Activated CD4-positive, alpha-beta memory T cell treated with anti-CD3 and anti-CD28 coated beads, Interleukin-2, amount 10 ng/mL, durations not matched to agents 7 days and 5 days (primary cell): ENCODE results near the gene CRISPLD2. TPM values are rescaled to one million over a fixed set of nuclear protein-coding genes. Genes with fewer than 3 reads are reported as not detected.

Experiments used
- CTCF ChIA-PET: fragments of 350-600 bp; sonication (Branson Sonifier 250); formaldehyde crosslinking; loops from one replicate; lab custom pipeline; 2021; ENCODE audit warnings: antibody characterized with exemption, inconsistent platforms; lab: Charles Lee
- POLR2A ChIA-PET: fragments of 350-600 bp; sonication (Branson Sonifier 250); formaldehyde crosslinking; loops from one replicate; lab custom pipeline; 2021; ENCODE audit warnings: antibody characterized with exemption; lab: Charles Lee
- DNase-seq: peaks from one replicate; pipeline ENCODE4 v3.0.0-alpha.2; 2020
- H3K27ac Mint-ChIP-seq: one replicate; pipeline ENCODE4 v1.8.0; 2021; ENCODE audit warnings: mild to moderate bottlenecking, mixed read lengths
- H3K27me3 Mint-ChIP-seq: one replicate; pipeline ENCODE4 v1.8.0; 2021; ENCODE audit warnings: mixed read lengths
- H3K36me3 Mint-ChIP-seq: one replicate; pipeline ENCODE4 v1.8.0; 2021; ENCODE audit warnings: low read depth, mixed read lengths
- H3K4me1 Mint-ChIP-seq: one replicate; pipeline ENCODE4 v1.8.0; 2021; ENCODE audit warnings: mixed read lengths
- H3K4me3 Mint-ChIP-seq: one replicate; pipeline ENCODE4 v1.8.0; 2021; ENCODE audit warnings: mild to moderate bottlenecking, mixed read lengths
- H3K9me3 Mint-ChIP-seq: one replicate; pipeline ENCODE4 v1.8.0; 2021; ENCODE audit warnings: mixed read lengths
- total RNA-seq, 2 experiments: library from RNA; stranded (reverse); gene quantifications; one replicate each; pipeline ENCODE4 v1.2.3, GENCODE V29; 2021

CRISPLD2 gene
- total RNA-seq, 2 experiments from 2014 or later: 0.18 to 0.23 TPM

DNA sequence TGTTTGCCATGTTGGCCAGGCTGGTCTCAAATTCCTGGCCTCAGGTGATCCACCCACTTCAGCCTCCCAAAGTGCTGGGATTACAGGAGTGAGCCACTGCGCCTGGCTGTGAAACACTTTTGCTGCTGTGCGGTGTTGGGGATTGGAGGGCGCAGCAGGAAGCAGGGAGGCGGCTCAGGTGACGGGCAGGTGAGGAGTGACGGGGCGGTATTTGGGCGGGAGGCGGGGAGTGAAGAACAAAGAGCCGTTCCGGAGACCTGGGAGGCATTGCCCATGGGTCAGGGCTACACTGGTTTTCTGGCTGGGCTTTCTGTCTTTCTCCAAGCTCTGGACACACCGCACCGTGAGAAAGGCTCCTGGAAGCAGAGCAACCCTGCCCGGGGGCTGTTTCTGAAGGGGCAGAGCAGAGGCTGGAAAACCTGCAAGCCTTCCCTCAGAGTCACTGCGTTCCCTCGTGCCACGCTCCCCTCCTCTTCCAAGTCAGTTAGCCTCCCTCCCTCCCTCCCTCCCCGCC lies 22.1 kb downstream of the CRISPLD2 start:
- POLR2A ChIA-PET: no interaction called here
- H3K27me3 Mint-ChIP-seq: peaks cover 31% of the 10 kb centered on the region
- no peak for DNase-seq
- no peaks in the 10 kb centered on the region for H3K4me1 Mint-ChIP-seq
- no peaks in the 10 kb centered on the region for H3K9me3 Mint-ChIP-seq
- no peak overlapping the region for H3K27ac Mint-ChIP-seq
- CTCF ChIA-PET: no interaction called here
- no peak overlapping the region for H3K4me3 Mint-ChIP-seq
- no peaks in the 10 kb centered on the region for H3K36me3 Mint-ChIP-seq

DNA sequence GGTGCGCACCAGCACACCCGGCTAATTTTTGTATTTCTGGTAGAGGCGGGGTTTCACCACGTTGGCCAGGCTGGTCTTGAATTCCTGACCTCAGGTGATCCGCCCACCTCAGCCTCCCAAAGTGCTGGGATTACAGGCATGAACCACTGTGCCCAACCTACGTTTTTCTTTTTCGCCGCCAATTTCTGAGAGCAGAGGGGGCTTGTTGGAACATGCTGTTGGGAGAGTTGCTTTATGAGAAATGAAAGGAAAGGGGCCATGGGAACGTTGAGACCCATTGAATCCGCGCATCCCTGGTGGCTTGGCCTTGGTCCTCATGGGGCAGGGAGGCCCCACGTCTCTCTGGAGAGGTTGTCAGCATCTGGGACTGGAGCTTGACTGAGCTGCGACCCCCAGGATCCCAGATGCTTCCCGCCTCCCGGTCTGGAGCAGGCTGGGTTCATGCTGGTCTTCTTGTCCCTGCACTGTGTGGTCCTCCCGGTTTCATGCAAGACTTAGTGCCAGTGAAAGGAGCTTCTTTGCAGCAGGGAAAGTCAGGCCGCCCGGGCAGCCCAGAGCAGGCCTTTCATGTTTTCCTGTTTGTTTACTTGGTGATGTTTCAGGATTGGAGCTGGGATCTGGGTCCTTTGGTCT lies 22.8 kb downstream of the CRISPLD2 start:
- Mint-ChIP-seq H3K36me3 (no peaks in the 10 kb centered on the region), H3K9me3 (no peaks in the 10 kb centered on the region), H3K27ac (no peak overlapping the region), H3K4me3 (no peak overlapping the region), H3K4me1 (no peaks in the 10 kb centered on the region), H3K27me3 (peaks cover 31% of the 10 kb centered on the region)
- POLR2A ChIA-PET: no interaction called here
- no peak for DNase-seq
- CTCF ChIA-PET: no interaction called here

DNA sequence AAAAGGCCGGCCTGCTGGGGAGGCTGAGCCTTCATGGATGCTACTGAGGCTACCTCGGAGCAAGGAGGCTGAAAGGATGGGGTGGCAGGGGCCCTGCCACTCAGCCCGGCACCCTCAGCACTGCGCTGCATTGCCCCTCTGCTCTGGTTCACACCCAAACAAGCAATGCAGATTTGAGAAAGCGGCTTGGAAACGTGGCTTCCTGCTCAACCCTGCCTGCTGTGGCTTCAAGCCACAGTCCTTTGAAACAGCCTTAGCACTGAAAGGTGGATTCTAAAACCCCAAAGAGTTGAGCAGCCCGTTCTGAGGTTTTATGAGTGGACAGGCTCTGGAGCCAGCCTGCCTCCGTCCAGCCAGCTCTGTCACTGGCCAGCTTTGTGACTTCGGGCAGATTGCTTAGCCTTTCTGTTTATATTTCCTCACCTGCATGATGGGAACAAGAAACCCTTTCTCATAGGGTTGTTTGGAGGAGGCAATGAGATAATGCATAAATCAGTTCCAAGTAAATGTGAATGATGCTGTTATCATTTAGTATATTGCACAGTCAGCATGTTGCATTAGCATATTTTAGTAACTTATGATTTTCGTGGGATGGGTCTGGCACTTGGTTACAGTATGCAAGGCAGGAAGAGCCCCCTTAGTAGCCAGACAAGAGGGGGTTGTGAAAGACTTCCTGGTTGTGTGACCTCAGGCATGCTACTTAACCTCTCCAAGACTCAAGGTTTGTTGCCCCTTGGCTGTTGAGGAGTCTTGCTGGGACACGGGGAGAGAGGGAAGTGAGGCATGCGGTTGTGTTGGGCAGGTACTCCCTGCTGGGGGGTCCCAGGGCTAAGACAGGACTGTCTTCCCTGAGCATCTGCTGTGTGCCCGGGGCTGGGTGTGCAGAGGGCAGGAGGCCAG lies 23.6 kb downstream of the CRISPLD2 start:
- no peaks in the 10 kb centered on the region for H3K9me3 Mint-ChIP-seq
- H3K4me3 Mint-ChIP-seq: no peak overlapping the region
- ChIA-PET POLR2A (no interaction called here), CTCF (no interaction called here)
- no peak for DNase-seq
- H3K27ac Mint-ChIP-seq: no peak overlapping the region
- no peaks in the 10 kb centered on the region for H3K4me1 Mint-ChIP-seq
- H3K36me3 Mint-ChIP-seq: no peaks in the 10 kb centered on the region
- H3K27me3 Mint-ChIP-seq: peaks cover 31% of the 10 kb centered on the region

DNA sequence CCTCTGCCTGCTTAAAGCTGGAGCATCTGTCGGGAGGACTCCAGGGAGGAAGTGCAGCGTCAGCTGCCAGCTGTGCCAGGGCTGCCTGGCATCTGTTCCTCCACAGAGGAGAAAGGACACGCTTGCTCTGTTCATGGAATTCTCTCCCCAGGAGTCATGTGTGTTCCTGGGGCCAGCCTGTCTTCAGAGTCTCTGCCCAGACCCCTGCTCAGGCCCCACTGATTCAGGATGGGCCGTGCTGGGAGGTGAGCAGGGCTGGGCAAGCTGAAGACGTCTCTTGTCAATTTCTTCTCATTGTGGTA lies 24.2 kb downstream of the CRISPLD2 start:
- ChIA-PET CTCF (no interaction called here), POLR2A (no interaction called here)
- Mint-ChIP-seq H3K27ac (no peak overlapping the region), H3K36me3 (no peaks in the 10 kb centered on the region), H3K4me1 (no peaks in the 10 kb centered on the region), H3K9me3 (no peaks in the 10 kb centered on the region), H3K27me3 (peaks cover 31% of the 10 kb centered on the region), H3K4me3 (no peak overlapping the region)
- DNase-seq: no peak

DNA sequence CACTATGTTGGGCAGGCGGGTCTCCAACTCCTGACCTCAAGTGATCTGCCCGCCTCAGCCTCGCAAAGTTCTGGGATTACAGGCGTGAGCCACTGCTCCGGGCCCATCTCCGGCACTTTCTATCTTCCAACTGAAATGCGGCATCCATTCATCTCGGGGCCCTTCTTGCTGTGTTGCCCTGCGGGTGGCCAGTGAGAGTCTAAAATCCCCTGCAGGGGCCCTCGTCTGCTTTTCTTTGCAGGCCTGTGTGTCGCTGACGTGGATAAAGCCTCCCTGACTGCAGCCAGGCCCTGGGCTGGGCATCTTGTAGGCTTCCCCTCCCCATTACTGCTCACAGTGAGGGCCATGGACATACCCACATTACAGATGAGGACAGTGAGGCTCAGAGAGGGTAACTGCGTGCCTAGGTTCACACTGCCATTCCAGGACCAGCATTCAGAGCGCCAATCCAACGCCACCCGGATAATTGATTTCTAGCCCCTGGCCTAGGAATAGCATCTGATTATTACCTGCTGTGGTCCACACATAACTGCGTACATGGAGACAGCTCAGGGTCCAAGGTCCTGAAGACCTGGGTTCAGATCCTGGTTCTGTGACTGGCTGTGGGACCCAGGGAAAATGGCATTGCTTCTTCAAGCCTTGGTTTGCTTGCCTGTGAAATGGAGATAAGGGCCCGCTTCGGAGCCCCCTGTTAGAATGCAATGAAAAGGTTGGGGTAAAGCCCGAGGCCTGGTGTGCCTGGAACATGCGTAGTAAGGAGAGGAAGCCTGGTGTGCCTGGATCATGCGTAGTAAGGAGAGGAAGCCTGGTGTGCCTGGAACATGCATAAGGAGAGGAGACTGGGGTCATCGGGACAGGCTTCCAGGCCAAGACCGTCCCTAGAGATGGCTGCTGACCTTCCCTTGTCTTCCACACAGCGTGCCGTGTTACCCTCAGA lies 25.0 kb downstream of the CRISPLD2 start:
- Mint-ChIP-seq H3K36me3 (no peaks in the 10 kb centered on the region), H3K27me3 (peaks cover 29% of the 10 kb centered on the region), H3K4me3 (no peak overlapping the region), H3K4me1 (no peaks in the 10 kb centered on the region), H3K27ac (no peak overlapping the region), H3K9me3 (no peaks in the 10 kb centered on the region)
- DNase-seq: no peak
- CTCF ChIA-PET: no interaction called here
- POLR2A ChIA-PET: no interaction called here

DNA sequence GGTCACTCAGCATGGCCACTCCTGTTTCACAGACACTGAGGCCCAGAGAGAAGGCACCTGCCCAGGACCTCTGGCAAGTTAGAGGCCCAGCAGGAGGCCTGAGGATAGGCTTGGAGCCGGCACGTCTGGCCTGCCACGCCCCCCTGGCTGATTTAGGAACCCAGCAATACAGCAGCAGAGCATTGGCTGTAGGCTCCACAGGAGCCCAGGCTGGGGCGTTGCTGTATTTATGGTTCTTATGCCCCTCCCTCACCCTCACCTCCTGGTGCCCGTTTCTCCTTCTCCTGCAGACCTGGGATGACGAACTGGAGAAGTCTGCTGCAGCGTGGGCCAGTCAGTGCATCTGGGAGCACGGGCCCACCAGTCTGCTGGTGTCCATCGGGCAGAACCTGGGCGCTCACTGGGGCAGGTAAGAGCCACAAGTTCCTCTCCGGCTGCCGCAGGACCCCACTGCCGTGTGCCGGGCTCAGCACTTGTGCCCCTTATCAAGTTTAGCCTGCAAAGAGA lies 25.8 kb downstream of the CRISPLD2 start:
- H3K4me3 Mint-ChIP-seq: no peak overlapping the region
- no peaks in the 10 kb centered on the region for H3K4me1 Mint-ChIP-seq
- H3K36me3 Mint-ChIP-seq: no peaks in the 10 kb centered on the region
- peaks cover 27% of the 10 kb centered on the region for H3K27me3 Mint-ChIP-seq
- no peak for DNase-seq
- H3K9me3 Mint-ChIP-seq: no peaks in the 10 kb centered on the region
- ChIA-PET CTCF (no interaction called here), POLR2A (no interaction called here)
- no peak overlapping the region for H3K27ac Mint-ChIP-seq

DNA sequence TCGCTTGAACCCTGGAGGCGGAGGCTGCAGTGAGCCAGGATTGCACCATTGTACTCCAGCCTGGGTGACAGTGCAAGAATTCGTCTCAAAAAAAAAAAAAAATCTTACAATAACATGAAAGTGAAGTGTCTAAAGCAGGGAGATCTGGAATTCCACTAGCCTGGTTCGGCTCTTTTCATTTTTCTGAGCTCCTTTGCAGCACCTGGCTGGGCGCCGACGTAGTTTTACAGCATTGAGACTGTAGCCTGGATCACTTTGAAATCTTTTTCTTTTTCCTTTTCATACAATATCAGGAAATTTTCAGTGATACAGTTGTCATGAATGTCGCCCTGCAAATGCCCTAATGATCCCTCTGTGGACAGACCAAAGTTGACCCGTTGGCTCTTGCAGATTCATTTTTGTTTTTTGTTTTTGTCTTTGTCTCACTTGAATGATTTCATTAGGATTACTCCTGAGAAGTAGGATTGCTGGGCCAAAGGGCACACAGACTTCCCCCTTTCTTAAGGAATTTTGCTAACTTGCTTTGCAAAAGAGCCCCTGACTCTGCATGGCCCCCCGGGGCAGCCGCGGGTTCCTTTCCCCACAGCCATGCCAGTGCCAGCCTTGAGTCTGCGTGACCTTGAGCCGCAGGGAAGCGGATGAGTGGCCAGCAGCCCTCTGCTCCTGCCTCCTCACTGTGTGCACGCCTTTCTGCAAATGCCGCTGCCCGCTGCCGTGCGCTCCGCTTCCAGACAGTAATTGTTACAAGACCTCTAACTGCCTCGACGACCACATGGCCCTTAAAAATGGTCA lies 28.0 kb downstream of the CRISPLD2 start:
- H3K9me3 Mint-ChIP-seq: no peaks in the 10 kb centered on the region
- ChIA-PET POLR2A (no interaction called here), CTCF (interaction anchor here (1.0 kb wide), 1 partner anchor 16 kb away, joined by 3 read pairs; no protein-coding TSS in a partner anchor)
- H3K36me3 Mint-ChIP-seq: no peaks in the 10 kb centered on the region
- DNase-seq: no peak
- no peak overlapping the region for H3K27ac Mint-ChIP-seq
- no peaks in the 10 kb centered on the region for H3K4me1 Mint-ChIP-seq
- no peak overlapping the region for H3K4me3 Mint-ChIP-seq
- H3K27me3 Mint-ChIP-seq: peaks cover 9% of the 10 kb centered on the region

DNA sequence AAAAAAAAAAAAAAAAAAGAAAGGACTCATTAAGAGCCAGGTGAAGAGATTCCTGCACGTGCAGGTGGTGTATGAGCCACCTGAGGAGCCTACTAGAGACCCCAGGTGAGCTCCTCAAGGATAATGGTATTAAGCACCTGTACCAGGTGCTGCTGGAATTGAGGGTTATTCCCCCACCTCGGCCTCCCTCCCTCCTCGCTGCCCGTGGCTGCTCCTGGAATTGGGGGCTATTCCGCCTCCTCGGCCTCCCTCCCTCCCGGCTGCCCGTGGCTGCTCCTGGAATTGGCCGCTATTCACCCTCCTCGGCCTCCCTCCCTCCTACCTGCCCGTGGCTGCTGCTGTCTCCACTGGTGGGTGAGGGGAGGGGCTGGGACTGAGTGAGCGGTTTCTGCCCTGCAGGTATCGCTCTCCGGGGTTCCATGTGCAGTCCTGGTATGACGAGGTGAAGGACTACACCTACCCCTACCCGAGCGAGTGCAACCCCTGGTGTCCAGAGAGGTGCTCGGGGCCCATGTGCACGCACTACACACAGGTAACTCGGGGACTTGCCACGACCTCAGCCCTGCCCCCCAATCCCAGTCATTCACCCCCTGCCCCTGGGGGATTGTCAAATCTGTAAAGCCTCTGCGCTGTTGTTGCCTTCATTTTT lies 29.3 kb downstream of the CRISPLD2 start:
- no peak overlapping the region for H3K4me3 Mint-ChIP-seq
- no peaks in the 10 kb centered on the region for H3K27me3 Mint-ChIP-seq
- H3K4me1 Mint-ChIP-seq: no peaks in the 10 kb centered on the region
- ChIA-PET CTCF (no interaction called here), POLR2A (no interaction called here)
- H3K27ac Mint-ChIP-seq: no peak overlapping the region
- no peak for DNase-seq
- no peaks in the 10 kb centered on the region for H3K36me3 Mint-ChIP-seq
- H3K9me3 Mint-ChIP-seq: no peaks in the 10 kb centered on the region

DNA sequence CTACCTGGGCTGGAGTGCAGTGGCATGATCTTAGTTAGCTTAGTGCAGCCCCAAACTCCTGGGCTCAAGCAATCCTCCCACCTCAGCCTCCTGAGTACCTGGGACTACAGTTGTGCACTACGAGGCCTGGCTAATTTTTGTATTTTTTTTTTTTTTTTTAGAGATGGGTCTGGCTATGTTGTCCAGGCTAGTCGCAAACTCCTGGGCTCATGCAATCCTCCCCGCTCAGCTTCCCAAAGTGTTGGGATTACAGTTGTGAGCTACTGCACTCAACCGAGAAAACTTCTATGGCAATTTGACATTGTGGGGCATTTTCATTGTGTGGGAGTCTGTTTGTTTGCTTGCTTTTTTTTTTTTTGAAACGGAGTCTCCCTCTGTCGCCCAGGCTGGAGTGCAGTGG lies 30.0 kb downstream of the CRISPLD2 start:
- Mint-ChIP-seq H3K9me3 (no peaks in the 10 kb centered on the region), H3K36me3 (no peaks in the 10 kb centered on the region), H3K4me1 (no peaks in the 10 kb centered on the region), H3K27ac (no peak overlapping the region), H3K27me3 (no peaks in the 10 kb centered on the region), H3K4me3 (no peak overlapping the region)
- POLR2A ChIA-PET: no interaction called here
- CTCF ChIA-PET: no interaction called here
- DNase-seq: no peak

DNA sequence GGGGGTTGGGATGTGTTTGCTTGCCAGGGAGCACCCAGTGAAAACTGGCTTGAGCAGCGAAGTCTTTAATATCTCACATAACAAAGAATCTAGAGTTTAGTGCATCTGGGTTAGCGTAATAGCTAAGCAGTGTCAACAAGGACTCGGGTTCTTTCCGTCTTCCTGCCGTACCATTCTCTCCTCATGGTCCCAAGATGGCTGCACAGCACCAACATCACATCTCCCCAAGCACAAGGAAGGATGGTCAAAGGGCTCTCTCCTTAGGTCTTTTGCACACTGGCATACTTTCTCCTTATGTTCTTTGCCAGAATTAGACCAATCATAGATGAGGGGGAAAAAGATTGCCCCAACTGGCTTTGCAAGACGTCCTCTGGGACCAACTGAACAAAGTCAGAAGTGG lies 30.9 kb downstream of the CRISPLD2 start:
- H3K9me3 Mint-ChIP-seq: no peaks in the 10 kb centered on the region
- POLR2A ChIA-PET: no interaction called here
- CTCF ChIA-PET: no interaction called here

DNA sequence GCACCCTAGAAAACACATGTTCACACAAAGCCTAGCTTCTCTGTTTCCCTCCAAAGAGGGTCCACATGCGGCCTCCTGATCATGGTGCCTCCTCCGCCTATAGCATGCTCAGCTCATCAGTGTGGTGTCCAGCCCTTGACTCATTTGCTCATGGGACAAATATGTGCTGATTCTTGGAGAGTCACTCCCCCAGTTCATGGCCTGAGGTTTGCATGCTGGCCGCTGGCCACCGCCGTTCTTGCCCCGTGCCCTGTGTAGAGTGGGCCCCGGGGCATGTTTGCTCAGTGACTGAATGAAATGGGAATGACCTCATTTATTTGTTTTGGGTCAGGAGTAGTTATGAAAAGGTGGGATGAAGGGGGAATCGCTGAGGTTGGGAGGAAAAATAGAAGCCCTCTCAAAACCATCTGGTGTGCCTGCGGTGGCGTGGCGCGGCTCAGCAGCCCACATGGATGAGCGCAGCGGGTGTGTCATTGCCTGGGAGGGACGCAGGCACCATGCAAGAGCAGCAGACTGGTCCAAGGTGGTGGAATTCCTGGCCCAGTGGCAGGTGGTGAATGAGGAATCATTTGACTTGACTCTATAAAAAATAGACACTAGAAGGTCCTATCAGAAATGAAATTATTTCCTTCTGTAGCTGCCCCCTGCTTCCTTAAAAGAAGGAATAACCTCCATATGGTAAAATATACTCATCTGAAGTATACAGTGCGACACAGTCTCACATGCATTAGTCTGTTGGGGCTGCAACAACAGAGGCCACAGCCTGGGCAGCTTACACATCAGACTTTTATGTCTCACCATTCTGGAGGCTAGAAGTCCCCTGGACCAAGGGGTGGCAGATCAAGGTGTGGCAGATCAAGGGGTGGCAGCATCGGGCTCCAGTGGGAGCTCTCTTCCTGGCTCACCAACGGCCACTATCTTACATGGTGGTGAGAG lies 31.7 kb downstream of the CRISPLD2 start:
- Mint-ChIP-seq H3K27me3 (peaks cover 2% of the 10 kb centered on the region), H3K9me3 (no peaks in the 10 kb centered on the region), H3K4me3 (no peak overlapping the region), H3K27ac (no peak overlapping the region), H3K36me3 (no peaks in the 10 kb centered on the region), H3K4me1 (no peaks in the 10 kb centered on the region)
- ChIA-PET CTCF (no interaction called here), POLR2A (no interaction called here)
- DNase-seq: no peak

More for the DNA sequence above, 30.9 kb downstream of the CRISPLD2 start:
- no peak for DNase-seq
- no peak overlapping the region for H3K27ac Mint-ChIP-seq
- H3K36me3 Mint-ChIP-seq: no peaks in the 10 kb centered on the region
- H3K27me3 Mint-ChIP-seq: peaks cover 2% of the 10 kb centered on the region
- H3K4me1 Mint-ChIP-seq: no peaks in the 10 kb centered on the region
- no peak overlapping the region for H3K4me3 Mint-ChIP-seq
